NCI-H748 (cell line): Measurements from ENCODE around the gene RAB22A.

Experiments used
- DNase-seq: peaks from one replicate; lab custom pipeline; 2025; ENCODE audit not compliant: unreplicated experiment; lab: John Stamatoyannopoulos, UW

The RAB22A gene, protein sequence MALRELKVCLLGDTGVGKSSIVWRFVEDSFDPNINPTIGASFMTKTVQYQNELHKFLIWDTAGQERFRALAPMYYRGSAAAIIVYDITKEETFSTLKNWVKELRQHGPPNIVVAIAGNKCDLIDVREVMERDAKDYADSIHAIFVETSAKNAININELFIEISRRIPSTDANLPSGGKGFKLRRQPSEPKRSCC

GRCh38 chr20:58309591-58310290, at the start of gene RAB22A:
Gene RAB22A (plus strand): TSS chr20:58309715. CDS start chr20:58309977, 262 bp downstream.
- DNase-seq, result peak; percentile 66

DNA sequence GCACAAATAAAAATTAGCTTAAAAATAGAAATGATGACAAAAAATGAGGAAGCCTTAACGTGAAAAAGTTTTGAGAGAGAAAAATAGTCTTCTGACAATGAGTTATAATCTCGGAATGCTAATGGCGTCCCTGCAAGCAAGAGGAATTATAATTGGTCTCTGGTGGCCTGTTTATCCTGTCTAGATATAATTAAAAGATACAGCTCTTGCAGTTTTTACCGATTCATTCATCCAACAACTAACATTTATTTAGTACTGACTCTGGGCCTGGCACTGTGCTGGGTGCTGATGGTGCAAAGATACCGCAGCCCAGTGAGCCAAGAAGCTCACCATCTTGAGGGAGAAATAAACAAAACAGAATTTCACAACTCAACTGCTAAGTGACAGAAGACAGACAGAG, 49.5 kb upstream of the RAB22A start:
- no peak for DNase-seq

GRCh38 chr20:58261660-58262059, 47.9 kb upstream of the RAB22A start:
- DNase-seq, result no peak

GRCh38 chr20:58264271-58264670, 45.2 kb upstream of the RAB22A start:
- no peak for DNase-seq

DNA sequence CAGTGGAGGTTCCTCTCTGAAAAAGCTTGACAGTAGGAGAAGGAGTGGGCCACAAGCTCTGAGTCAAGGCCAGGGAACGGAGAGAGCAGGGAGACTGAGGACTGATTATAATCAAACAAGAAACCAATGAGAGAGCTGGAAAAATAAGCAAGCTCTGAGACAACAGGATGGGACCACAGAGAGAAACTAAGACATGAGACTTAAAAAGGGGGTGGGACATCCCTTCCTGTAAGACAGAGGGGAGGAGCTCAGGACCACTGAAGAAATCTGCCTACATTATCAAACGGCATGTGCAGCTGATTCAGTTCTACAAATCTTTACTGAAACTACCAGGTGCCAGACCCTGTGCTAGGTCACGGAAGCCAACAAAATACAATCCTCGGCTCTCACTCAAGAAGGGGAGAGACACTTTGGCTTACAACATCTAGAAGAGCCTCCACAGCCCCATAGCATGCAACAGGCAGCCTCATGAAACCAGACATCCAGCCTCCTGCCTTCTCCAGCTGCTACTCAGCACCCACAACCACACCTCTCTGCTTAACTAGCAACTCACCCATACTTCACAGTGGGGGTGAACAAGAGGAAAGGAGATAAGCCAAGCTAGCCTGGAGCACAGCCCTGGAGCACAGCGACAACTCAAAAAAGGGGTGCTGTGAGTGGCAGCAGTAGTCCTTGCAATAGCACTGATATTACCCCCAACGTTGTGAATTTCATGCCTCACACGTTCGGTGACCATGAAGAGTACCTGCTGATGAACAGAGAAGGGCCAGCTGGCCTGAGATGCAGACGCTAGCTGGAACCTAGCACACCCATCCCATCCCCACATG, 41.9 kb upstream of the RAB22A start:
- no peak for DNase-seq

GRCh38 chr20:58268421-58268821, 41.1 kb upstream of the RAB22A start:
- no peak for DNase-seq

DNA sequence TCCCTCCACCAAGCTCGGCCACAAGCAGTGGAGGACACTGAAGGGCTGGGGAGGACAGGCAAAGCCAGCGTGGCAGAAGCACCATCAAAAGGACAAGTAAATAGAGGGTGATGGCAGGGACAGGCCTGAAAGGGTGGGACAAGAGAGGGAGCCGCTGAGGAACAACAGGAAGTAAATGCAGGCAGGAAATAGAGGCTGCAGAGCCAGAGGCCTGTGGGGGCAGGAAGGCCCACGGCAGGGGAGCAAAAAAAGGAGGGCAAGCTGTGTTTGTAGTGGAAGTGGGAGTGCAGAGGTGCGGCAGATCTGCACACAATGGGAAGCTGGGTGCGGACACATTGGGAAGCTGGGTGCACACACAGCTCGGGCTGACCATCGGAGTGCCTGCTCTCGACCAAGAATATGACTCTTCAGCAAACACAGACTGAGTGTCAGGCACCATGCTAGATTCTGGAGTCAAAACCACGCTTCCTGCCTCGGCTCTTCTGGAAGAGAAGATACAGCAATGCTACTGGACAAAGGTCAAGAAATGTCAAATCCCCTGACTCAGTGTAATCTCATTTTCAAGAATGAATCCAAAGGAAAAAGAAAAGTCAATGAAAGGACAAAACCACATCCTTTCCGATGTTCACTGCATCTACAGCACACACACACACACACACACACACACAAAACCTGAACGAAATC, 40.4 kb upstream of the RAB22A start:
- DNase-seq, result no peak

- peak; percentile 24 for DNase-seq
Observed at GRCh38 chr20:58271606-58272351, 37.7 kb upstream of the RAB22A start.

DNA sequence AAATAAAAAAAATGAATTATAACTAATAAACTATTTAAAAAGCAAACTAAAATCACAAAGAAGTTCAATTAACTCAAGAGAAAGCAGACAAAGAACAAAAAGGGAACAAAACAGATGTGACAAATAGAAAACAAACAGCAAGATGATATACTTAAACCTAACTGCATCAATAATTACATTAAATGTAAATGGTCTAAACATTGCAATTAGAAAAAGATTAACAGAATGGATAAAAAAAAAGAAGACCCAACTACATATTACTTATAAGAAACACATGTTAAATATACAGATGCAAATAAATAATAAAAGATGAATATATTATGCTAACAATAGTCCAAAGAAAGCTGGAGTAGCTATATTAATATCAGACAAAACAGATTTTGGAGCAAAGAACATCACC, 35.1 kb upstream of the RAB22A start:
- DNase-seq, result no peak

DNA sequence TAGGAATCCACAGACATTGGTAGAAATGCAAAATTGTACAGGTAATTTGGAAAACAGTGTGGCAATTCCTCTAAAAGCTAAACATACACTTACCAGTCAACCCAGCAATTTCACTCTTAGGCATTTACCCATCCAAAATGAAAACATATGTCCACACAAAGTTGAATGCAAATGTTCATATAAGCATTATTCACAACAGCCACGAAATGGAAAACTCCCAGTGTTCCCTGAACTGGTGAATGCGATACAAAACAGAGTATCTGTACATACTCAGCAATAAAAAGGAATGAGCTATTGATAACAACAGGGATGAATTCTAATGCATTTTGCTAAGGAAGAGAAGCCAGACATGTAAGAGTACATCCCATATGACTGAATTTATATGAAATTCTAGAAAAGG, 32.4 kb upstream of the RAB22A start:
- DNase-seq, result no peak

DNA sequence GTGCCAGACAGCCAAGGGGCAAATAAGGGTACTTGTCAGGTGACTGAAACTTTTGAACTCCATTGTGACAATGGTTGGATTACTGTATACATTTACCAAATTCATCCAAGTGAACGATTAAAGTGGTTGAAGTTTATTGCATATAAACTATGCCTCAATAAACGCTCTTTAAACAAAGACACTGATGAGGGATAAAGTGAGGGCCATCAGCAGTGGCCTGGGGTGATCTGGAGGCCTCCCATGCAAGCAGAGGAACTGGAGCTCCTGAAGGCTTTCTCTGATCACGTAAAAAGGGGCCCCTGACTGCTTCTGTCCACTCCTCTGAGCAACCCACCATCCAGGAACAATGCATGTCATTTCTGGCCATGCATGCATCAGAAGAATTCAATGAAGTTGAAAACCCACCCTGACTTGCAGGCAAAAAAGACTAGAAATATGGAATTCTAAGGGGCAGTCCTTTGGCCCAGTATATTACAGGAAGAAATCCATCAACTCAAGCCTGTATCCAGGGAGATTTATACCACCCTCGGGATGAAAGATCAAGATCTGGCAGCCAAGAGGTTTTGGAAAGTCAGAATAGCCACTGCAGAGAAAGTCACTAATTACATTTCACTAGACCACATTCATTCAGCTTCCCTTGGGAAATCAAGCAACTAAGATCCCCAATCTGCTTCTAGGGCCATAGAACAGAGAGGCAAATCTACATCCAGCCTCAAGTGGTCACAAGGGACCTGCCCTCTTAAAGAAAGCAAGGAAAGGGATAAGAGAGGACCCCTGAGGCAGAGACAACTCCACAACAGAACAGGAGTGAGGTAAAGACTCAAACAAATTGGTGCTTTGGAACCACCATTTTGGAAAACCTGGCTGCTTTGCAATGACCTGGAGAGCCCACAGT, 31.7 kb upstream of the RAB22A start:
- no peak for DNase-seq

GRCh38 chr20:58286729-58287128, 22.8 kb upstream of the RAB22A start:
- no peak for DNase-seq

- DNase-seq, result no peak
Observed at GRCh38 chr20:58287638-58288037, 21.9 kb upstream of the RAB22A start.

GRCh38 chr20:58289143-58289542, 20.4 kb upstream of the RAB22A start:
- no peak for DNase-seq

GRCh38 chr20:58293453-58293852, 16.1 kb upstream of the RAB22A start:
- peak; percentile 1 for DNase-seq

DNA sequence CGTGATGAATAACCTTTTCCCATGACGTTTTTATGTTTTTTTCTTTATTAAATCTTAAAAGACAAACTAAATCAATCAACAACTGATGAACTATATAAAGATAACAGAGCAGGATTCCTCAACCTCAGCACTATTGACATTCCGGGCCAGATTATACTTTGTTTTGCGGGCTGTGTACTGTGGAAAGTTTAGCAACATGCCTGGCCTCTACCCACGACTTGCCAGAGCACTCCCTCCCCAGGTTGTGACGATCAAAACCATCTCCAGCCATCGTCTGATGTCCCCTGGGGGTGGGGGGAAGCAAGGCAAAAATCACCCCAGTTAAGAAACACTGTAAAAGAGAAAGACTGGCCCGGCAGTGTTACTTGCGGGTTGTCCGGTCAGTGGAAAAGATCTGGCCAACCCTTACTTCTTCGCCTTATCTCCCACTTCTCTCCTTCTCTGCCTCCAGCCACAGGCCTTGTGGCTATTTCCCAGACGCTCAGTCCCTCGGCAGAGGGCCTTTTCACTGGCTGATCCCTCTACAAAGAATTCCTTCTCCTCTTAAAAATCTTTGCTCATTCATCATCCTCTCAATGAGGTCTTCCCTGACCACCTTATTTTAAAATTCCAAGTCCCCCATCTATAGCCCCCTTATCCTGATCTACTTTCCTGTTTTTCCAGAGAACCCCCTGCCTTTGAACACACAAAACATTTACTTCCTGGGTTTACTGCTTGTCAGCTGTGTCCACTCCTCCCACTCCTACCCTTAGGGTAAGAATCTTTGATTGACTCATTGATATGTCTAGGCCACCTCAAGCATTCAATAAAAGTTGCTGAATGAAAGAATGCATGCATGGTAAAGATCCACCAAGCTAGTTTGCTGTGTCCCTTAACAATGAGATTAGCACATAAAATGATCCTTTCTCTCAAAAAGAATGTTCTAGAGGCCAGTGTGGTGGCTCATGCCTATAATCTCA, 14.7 kb upstream of the RAB22A start:
- no peak for DNase-seq

DNA sequence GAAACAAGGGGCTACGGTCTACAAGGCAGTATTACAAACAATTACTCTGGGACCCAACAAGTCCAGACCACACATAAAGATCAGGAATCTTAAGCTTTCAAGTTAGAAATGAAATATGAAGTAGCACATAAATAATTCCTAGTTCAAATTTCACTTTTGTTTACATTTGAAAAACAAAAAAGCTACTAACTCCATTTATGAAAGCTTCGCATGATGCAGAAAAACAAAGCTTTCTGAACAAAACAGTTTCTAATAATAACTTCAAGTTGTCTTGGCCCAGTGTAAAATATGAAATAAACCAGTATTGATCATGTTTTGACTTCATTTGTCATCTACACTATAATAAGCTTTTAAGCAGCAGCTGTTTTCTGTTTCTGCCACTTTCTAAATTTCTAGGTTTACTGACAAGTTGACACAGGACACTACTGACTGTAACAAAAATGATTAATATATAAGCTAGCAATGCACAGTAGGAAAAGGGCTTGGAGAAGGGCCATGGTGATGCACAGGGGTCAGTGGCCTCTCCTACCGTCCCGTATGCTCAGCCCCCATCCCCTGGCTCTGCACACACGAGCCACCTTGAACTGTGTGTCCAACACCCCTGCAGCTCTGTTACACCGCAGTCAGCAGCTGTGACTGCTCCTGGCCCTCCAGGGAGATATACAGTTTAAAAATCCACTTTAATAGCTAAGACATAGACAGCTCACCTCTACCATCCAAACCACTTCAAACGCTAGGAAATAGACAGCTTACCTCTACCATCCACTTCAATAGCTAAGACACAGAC, 13.3 kb upstream of the RAB22A start:
- DNase-seq, result no peak

DNA sequence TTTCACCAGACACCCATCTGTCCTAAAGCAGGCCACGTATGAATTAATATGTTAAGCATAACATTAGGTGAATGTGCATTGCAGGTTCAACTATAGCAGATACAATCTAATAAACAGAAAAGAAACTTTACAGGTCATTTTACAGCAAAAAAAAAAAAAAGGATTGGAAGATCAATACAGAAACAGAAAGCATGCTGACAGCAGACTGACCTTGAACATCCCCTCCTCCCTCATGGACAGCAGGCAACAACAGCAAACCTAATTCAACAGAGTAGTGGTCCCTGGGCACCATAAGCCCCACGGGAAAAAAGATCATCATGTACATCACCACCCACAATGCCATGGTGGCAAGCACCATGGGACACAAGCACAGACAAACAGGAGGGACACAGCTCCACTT, 12.1 kb upstream of the RAB22A start:
- DNase-seq, result no peak
